Measurements from ENCODE around the gene GSTO1.

Gene GSTO1

GRCh38 chr10:104276192-104276591 lies 21.5 kb downstream of the GSTO1 start:
- DNase-seq (ENCODE audit: low read depth): no peak

- no peak for DNase-seq (ENCODE audit: low read depth)
These were observed 23.1 kb downstream of the GSTO1 start for GRCh38 chr10:104277785-104278184.

GRCh38 chr10:104279550-104280259 lies 25.0 kb downstream of the GSTO1 start:
- no peak for DNase-seq (ENCODE audit: low read depth)

GRCh38 chr10:104281694-104282093 lies 27.0 kb downstream of the GSTO1 start:
- DNase-seq (ENCODE audit: low read depth): no peak

- DNase-seq (ENCODE audit: low read depth): no peak
These were observed 30.2 kb downstream of the GSTO1 start for GRCh38 chr10:104284846-104285245.

GRCh38 chr10:104286939-104287338 lies 32.2 kb downstream of the GSTO1 start:
- DNase-seq (ENCODE audit: low read depth): no peak

GRCh38 chr10:104288355-104288754 lies 33.7 kb downstream of the GSTO1 start:
- DNase-seq (ENCODE audit: low read depth): no peak

- DNase-seq (ENCODE audit: low read depth): peak; percentile 84
These were observed 36.8 kb downstream of the GSTO1 start for GRCh38 chr10:104291439-104291951.

GRCh38 chr10:104293011-104293410 lies 38.3 kb downstream of the GSTO1 start:
- no peak for DNase-seq (ENCODE audit: low read depth)

GRCh38 chr10:104293781-104294321 lies 39.2 kb downstream of the GSTO1 start:
- no peak for DNase-seq (ENCODE audit: low read depth)

GRCh38 chr10:104296687-104297436 lies 42.2 kb downstream of the GSTO1 start:
- no peak for DNase-seq (ENCODE audit: low read depth)

- DNase-seq (ENCODE audit: low read depth): peak; percentile 14
These were observed 43.3 kb downstream of the GSTO1 start for GRCh38 chr10:104297697-104298660.

- DNase-seq (ENCODE audit: low read depth): no peak
These were observed 44.6 kb downstream of the GSTO1 start for GRCh38 chr10:104299031-104299904.

GRCh38 chr10:104300002-104300735 lies 45.5 kb downstream of the GSTO1 start:
- peak; percentile 96 for DNase-seq (ENCODE audit: low read depth)

GRCh38 chr10:104300736-104301292 lies 46.1 kb downstream of the GSTO1 start:
- DNase-seq (ENCODE audit: low read depth): peak; percentile 97

GRCh38 chr10:104301907-104302690 lies 47.4 kb downstream of the GSTO1 start:
- DNase-seq (ENCODE audit: low read depth): no peak

- no peak for DNase-seq (ENCODE audit: low read depth)
These were observed 49.1 kb downstream of the GSTO1 start for GRCh38 chr10:104303594-104304355.

- no peak for DNase-seq (ENCODE audit: low read depth)
These were observed 49.7 kb downstream of the GSTO1 start for GRCh38 chr10:104304356-104304745.
